Measurements from ENCODE around the gene KCNQ1.

KCNQ1 gene

GRCh38 chr11:2532704-2533586 is 88.1 kb downstream of the KCNQ1 start:
- H3K4me1 ChIP-seq: peaks cover 59% of the 10 kb centered on the region
- H3K27me3 ChIP-seq: no peaks in the 10 kb centered on the region
- H3K9ac ChIP-seq: peak overlapping the region; percentile 34; the same call in 1 of the 2 replicates
- no peaks in the 10 kb centered on the region for H3K9me3 ChIP-seq
- TF ChIP-seq Cebpa-rat (IDR thresholded peaks at IDR 0.05): no peak
- peaks cover 24% of the 10 kb centered on the region for H4K20me1 ChIP-seq
- H3K4me3 ChIP-seq: peak overlapping the region; percentile 34; the same call in 1 of the 2 replicates
- H3K27ac ChIP-seq: peak overlapping the region; percentile 24; the same call in 1 of the 2 replicates
- peak overlapping the region; percentile 95 for H3K4me2 ChIP-seq
- no peaks in the 10 kb centered on the region for H3K36me3 ChIP-seq

DNA sequence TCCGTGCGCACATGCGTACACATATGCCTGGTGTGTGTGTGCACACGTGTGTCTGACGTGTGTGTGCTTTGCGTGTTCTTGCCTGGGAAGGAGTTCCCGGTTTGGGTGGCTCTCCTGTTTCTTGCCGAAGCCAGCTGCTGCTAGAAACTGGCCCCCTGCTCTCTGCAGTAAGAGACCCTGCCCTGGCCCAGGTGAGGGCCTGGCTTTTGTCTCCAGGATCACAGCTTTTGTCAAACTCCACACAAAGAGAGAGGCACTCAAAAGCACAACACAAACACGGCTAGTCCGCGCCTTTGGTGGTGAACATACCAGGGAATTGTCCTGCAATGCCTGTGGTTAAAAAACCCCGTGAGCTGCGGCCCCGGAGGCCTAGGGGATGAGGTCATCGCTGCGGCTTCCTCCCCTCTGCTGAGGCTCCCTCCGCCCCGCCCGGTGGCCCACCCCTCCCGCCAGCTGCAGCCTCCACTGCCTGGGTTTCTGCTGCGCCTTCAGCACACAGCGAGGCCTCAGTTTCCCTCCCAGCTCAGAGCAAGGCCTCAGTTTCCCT is 88.9 kb downstream of the KCNQ1 start:
- no peaks in the 10 kb centered on the region for H3K36me3 ChIP-seq
- no peaks in the 10 kb centered on the region for H3K9me3 ChIP-seq
- peak overlapping the region; percentile 34; the same call in 1 of the 2 replicates for H3K4me3 ChIP-seq
- peaks cover 52% of the 10 kb centered on the region for H3K4me1 ChIP-seq
- peaks cover 18% of the 10 kb centered on the region; the same call in 1 of the 2 replicates for H4K20me1 ChIP-seq
- peak overlapping the region; percentile 34; the same call in 1 of the 2 replicates for H3K9ac ChIP-seq
- no peak for TF ChIP-seq Cebpa-rat (IDR thresholded peaks at IDR 0.05)
- peak overlapping the region; percentile 95 for H3K4me2 ChIP-seq
- no peaks in the 10 kb centered on the region for H3K27me3 ChIP-seq
- peak overlapping the region; percentile 24; the same call in 1 of the 2 replicates for H3K27ac ChIP-seq

GRCh38 chr11:2534134-2534956 is 89.5 kb downstream of the KCNQ1 start:
- Histone ChIP-seq H3K9me3 (no peaks in the 10 kb centered on the region), H4K20me1 (peaks cover 18% of the 10 kb centered on the region; the same call in 1 of the 2 replicates), H3K4me1 (peaks cover 50% of the 10 kb centered on the region), H3K4me3 (no peak overlapping the region), H3K27ac (peak overlapping the region; percentile 45), H3K9ac (peak overlapping the region; percentile 20), H3K4me2 (peak overlapping the region; percentile 95), H3K36me3 (no peaks in the 10 kb centered on the region), H3K27me3 (no peaks in the 10 kb centered on the region)
- TF ChIP-seq Cebpa-rat (IDR thresholded peaks at IDR 0.05): no peak

DNA sequence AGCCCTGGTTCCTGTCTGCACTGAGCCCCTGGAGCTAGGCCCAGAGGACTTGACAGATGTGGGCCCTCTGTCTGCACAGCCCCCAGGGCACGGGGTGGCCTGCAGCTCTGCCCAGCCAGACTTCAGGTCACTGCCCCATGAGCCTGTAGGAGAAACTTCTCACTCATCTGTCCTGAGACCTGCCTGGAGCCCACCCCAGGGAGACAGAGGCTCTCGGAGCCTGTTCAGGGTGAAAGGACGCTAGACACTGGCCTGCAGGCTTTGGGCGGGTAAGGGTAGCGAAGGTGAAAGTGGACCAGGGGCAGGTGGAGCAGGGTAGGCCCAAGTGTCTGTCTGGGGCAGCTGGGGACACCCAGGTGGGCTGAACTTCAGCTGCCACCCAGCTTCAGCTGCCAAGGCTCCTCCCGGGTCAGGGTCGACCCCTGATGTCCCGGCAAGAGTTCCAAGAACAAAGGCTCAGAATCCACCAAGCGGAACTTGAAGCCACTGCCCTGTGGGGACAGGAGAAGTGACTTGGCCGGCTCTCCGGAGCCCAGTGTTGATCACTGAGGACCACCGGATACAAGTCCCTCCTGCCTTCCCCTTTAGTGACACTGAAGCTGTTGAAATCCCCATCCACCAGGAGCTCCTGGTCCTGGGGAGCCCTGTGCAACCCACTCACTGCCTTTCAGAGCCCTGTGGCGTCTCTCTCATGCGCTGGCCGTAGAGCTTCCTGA is 90.3 kb downstream of the KCNQ1 start:
- H3K9ac ChIP-seq: peak overlapping the region; percentile 63
- H3K4me2 ChIP-seq: peak overlapping the region; percentile 95

DNA sequence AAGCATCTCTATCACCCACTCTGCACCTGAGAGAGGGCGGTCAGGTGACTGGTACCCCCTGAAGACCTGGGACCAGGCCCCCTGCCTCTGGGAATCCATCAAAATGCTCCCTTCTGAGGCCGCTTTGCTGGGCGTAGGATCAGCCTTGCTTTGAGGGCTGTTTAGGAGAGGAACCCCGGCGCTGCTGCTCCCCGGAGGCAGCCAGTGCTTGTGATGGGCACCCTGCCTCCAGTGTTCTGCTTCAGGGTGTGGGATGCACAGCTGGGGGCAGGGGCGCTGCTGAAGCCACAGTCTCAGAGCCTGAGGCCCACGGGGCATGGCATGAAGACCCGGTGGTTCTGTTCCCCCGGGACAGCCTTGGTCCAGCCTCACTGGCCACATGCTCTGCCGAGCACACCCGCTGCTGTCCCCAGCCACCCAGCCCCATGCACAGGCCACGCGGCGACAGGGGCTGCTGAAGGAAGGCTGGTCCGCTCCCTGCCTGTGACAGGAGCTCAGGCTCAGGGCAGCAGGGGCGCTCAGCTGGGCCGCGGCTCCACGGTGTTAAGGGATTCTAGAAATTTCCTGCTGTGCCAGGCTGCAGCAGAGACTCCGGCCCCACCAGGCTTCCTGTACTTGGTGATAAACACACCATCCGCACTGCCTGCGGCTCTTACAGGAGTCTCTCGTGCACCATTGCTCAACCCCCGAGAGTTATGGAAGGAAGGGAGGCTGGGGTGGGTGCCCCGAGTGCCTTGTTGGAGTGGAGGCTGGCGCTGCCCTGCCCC is 91.0 kb downstream of the KCNQ1 start:
- peak overlapping the region; percentile 95 for H3K4me2 ChIP-seq
- H4K20me1 ChIP-seq: peaks cover 18% of the 10 kb centered on the region; the same call in 1 of the 2 replicates
- TF ChIP-seq Cebpa-rat (IDR thresholded peaks at IDR 0.05): no peak
- peak overlapping the region; percentile 63; the same call in 1 of the 2 replicates for H3K9ac ChIP-seq
- peak overlapping the region; percentile 45 for H3K27ac ChIP-seq
- H3K4me1 ChIP-seq: peaks cover 64% of the 10 kb centered on the region
- no peak overlapping the region; the same call in 1 of the 2 replicates for H3K4me3 ChIP-seq
- no peaks in the 10 kb centered on the region for H3K36me3 ChIP-seq
- H3K27me3 ChIP-seq: no peaks in the 10 kb centered on the region
- H3K9me3 ChIP-seq: no peaks in the 10 kb centered on the region

More for the DNA sequence above, 90.3 kb downstream of the KCNQ1 start:
- no peak for TF ChIP-seq Cebpa-rat (IDR thresholded peaks at IDR 0.05)
- peaks cover 18% of the 10 kb centered on the region; the same call in 1 of the 2 replicates for H4K20me1 ChIP-seq
- no peaks in the 10 kb centered on the region for H3K36me3 ChIP-seq
- H3K4me1 ChIP-seq: peaks cover 58% of the 10 kb centered on the region
- H3K9me3 ChIP-seq: no peaks in the 10 kb centered on the region
- H3K27me3 ChIP-seq: no peaks in the 10 kb centered on the region
- no peak overlapping the region; the same call in 1 of the 2 replicates for H3K4me3 ChIP-seq
- peak overlapping the region; percentile 45 for H3K27ac ChIP-seq

- Histone ChIP-seq H3K27ac (peak overlapping the region; percentile 45; the same call in 1 of the 2 replicates), H3K9ac (peak overlapping the region; percentile 63; the same call in 1 of the 2 replicates), H3K9me3 (no peaks in the 10 kb centered on the region), H3K4me1 (peaks cover 62% of the 10 kb centered on the region), H3K4me2 (peak overlapping the region; percentile 95), H4K20me1 (peaks cover 17% of the 10 kb centered on the region; the same call in 1 of the 2 replicates), H3K36me3 (no peaks in the 10 kb centered on the region), H3K27me3 (no peaks in the 10 kb centered on the region), H3K4me3 (no peak overlapping the region)
- TF ChIP-seq Cebpa-rat (IDR thresholded peaks at IDR 0.05): no peak
Measured at GRCh38 chr11:2536440-2536989, 91.7 kb downstream of the KCNQ1 start.

- peaks cover 67% of the 10 kb centered on the region for H3K4me1 ChIP-seq
- H3K4me2 ChIP-seq: no peak overlapping the region
- no peak overlapping the region for H3K4me3 ChIP-seq
- H3K27me3 ChIP-seq: no peaks in the 10 kb centered on the region
- H4K20me1 ChIP-seq: peaks cover 11% of the 10 kb centered on the region; the same call in 1 of the 2 replicates
- no peaks in the 10 kb centered on the region for H3K36me3 ChIP-seq
- H3K27ac ChIP-seq: no peak overlapping the region
- H3K9me3 ChIP-seq: no peaks in the 10 kb centered on the region
- TF ChIP-seq Cebpa-rat (IDR thresholded peaks at IDR 0.05): no peak
- H3K9ac ChIP-seq: no peak overlapping the region
Measured at GRCh38 chr11:2537010-2537705, 92.3 kb downstream of the KCNQ1 start.

Data from BLaER1 (cell line).